ENCODE measurements around the gene CYB5RL. TPM values are rescaled to one million over a fixed set of nuclear protein-coding genes. Genes with fewer than 3 reads are reported as not detected.

CYB5RL gene
- polyA plus RNA-seq, 1 of the 3 experiments (the other 2 are of a cell fraction): 3.3 TPM

DNA sequence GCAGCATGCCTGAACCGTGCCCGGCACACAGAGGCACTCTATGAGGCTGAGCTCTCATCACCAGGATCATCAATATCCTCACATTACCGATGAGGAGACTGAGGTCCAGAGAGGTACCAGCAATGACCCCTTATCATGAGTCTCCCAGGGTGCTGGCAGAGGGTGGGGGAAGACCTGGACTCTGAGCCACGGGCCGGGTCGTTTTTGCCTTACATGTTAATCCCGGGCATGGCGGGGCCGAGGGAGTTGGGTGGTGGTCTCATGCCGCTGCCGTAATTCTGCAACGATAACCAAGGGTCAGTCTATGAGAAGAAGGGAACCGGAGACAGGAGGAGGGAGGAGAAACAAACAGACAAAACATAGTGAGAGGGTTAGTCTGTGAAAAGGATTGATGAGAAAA, 43.2 kb upstream of the CYB5RL start:
- H3K4me1 ChIP-seq (ENCODE audit: control insufficient read depth in 1 of 2, insufficient read depth in 2 of 2, low read depth in 1 of 2, low read length in 1 of 2): peaks cover 0 to 37% of the 10 kb centered on the region in 2 experiments; a peak in 1 of 4 replicates
- H3K4me3 ChIP-seq (ENCODE audit: low read depth in 2 of 2, low read length in 1 of 2): no peak overlapping the region
- no peaks in the 10 kb centered on the region for H3K79me2 ChIP-seq (ENCODE audit: insufficient read depth)
- WGBS (ENCODE audit: low lambda C conversion rate): 95% methylated on average over 13 of the region's 13 CpGs
- peaks cover 0 to 22% of the 10 kb centered on the region in 2 experiments for H3K36me3 ChIP-seq (replicated peaks in 1 of 2; ENCODE audit: control insufficient read depth in 1 of 2, insufficient read depth in 2 of 2, low read length in 1 of 2)
- no peak overlapping the region for H3K9ac ChIP-seq
- no peaks in the 10 kb centered on the region for H3K9me3 ChIP-seq
- no peak for TF ChIP-seq NFIC (IDR thresholded peaks at IDR 0.05; ENCODE audit: borderline replicate concordance)
- no peak for TF ChIP-seq RXRA (IDR thresholded peaks at IDR 0.05; ENCODE audit: borderline replicate concordance, low read depth)
- TF ChIP-seq TAF1 (IDR thresholded peaks at IDR 0.05; ENCODE audit: borderline replicate concordance, low read depth, low read length): no peak
- TF ChIP-seq YY1 (IDR thresholded peaks at IDR 0.05; ENCODE audit: low read depth): no peak
- no peak for TF ChIP-seq RAD21 (IDR thresholded peaks at IDR 0.05; ENCODE audit: low read length)
- TF ChIP-seq TEAD4 (IDR thresholded peaks at IDR 0.05; ENCODE audit: borderline replicate concordance, insufficient read depth): no peak
- no peak for TF ChIP-seq POLR2AphosphoS5 (IDR thresholded peaks at IDR 0.05; ENCODE audit: low read depth, low read length)
- TF ChIP-seq, protein P1, sequence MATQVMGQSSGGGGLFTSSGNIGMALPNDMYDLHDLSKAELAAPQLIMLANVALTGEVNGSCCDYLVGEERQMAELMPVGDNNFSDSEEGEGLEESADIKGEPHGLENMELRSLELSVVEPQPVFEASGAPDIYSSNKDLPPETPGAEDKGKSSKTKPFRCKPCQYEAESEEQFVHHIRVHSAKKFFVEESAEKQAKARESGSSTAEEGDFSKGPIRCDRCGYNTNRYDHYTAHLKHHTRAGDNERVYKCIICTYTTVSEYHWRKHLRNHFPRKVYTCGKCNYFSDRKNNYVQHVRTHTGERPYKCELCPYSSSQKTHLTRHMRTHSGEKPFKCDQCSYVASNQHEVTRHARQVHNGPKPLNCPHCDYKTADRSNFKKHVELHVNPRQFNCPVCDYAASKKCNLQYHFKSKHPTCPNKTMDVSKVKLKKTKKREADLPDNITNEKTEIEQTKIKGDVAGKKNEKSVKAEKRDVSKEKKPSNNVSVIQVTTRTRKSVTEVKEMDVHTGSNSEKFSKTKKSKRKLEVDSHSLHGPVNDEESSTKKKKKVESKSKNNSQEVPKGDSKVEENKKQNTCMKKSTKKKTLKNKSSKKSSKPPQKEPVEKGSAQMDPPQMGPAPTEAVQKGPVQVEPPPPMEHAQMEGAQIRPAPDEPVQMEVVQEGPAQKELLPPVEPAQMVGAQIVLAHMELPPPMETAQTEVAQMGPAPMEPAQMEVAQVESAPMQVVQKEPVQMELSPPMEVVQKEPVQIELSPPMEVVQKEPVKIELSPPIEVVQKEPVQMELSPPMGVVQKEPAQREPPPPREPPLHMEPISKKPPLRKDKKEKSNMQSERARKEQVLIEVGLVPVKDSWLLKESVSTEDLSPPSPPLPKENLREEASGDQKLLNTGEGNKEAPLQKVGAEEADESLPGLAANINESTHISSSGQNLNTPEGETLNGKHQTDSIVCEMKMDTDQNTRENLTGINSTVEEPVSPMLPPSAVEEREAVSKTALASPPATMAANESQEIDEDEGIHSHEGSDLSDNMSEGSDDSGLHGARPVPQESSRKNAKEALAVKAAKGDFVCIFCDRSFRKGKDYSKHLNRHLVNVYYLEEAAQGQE (IDR thresholded peaks at IDR 0.05; ENCODE audit: low read depth, low read length): no peak
- TF ChIP-seq FOSL2 (IDR thresholded peaks at IDR 0.05; ENCODE audit: borderline replicate concordance, low read depth): no peak
- TF ChIP-seq NRF1 (IDR thresholded peaks at IDR 0.05; ENCODE audit: low read depth, low read length): no peak
- TF ChIP-seq CHD2 (IDR thresholded peaks at IDR 0.05; ENCODE audit: low read length, partially characterized antibody): no peak
- TF ChIP-seq, protein P2, sequence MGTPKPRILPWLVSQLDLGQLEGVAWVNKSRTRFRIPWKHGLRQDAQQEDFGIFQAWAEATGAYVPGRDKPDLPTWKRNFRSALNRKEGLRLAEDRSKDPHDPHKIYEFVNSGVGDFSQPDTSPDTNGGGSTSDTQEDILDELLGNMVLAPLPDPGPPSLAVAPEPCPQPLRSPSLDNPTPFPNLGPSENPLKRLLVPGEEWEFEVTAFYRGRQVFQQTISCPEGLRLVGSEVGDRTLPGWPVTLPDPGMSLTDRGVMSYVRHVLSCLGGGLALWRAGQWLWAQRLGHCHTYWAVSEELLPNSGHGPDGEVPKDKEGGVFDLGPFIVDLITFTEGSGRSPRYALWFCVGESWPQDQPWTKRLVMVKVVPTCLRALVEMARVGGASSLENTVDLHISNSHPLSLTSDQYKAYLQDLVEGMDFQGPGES (IDR thresholded peaks at IDR 0.05; ENCODE audit: low read depth, low read length): no peak
- no peak for TF ChIP-seq TCF12 (IDR thresholded peaks at IDR 0.05)
- TF ChIP-seq MEF2A (IDR thresholded peaks at IDR 0.05; ENCODE audit: borderline replicate concordance, low read depth): no peak
- no peak for TF ChIP-seq EP300 (IDR thresholded peaks at IDR 0.05; ENCODE audit: borderline replicate concordance in 1 of 2, low read depth in 1 of 2, low read length in 1 of 2)
- no peak for TF ChIP-seq USF2 (IDR thresholded peaks at IDR 0.05; ENCODE audit: borderline replicate concordance, low read depth, low read length)
- no peak overlapping the region for H3K4me2 ChIP-seq
- DNase-seq: no peak
- H3K9me2 ChIP-seq: no peaks in the 10 kb centered on the region
- H3F3A ChIP-seq (replicated peaks; ENCODE audit: insufficient read depth): no peaks in the 10 kb centered on the region
- H3K27me3 ChIP-seq (ENCODE audit: insufficient read depth): no peaks in the 10 kb centered on the region
- ChIA-PET POLR2A (no interaction called here), CTCF (no interaction called here)
- H2AFZ ChIP-seq (ENCODE audit: low read depth): no peak overlapping the region
- H4K20me1 ChIP-seq (ENCODE audit: insufficient read depth): no peaks in the 10 kb centered on the region
- no peak overlapping the region for H3K27ac ChIP-seq (ENCODE audit: low read depth in 2 of 2, low read length in 1 of 2)

Data from SK-N-SH (cell line).